ENCODE results near the gene APC.
"Not testable (repeated sequence)": the region's sequence is repeated elsewhere in the genome, so short reads cannot be mapped to it uniquely, and the experiment has no call there.

The APC gene

GRCh38 chr5:112860571-112860928 lies 122.9 kb downstream of the APC start:
- not testable (repeated sequence) for DNase-seq (ENCODE audit: low read depth)

DNA sequence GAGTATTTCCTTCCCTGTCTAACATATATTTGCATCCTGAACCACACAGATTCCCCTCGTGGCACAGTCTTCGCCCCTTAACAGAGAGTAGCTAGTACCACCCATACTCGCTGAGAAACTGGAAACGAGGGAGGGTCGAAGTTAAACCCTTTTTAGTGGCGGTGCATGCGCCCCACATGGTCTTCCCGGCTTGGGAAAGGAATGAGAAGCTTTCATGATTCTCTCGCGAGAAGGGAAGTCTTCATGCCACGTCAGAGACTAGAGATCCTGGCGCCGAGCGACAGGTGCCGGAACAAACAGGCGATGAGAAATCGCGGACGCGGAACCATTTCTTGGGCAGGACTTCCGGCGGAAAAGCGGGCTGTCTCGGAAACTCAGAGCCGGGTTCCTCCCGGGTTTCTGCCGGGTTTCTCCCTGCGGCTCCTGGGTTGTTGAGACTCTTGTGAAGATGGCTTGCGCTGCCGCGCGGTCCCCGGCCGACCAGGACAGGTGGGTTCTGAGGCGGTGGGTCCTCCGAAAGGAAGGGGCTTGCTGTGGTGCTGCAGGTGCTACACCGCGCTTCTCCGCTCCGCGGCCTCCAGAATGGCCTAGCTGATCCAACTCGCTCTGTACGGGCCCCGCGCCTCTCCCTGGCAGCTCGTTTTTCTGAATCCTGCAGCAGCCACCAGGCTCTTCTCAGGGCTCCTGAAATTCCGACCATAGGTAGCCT lies 123.4 kb downstream of the APC start, which contains the start of gene SRP19:
TSS of gene SRP19 (plus strand) at position 359 of the 709 bp plus-strand sequence. CDS start at position 449, 90 bp downstream.
- peak; percentile 84 for DNase-seq (ENCODE audit: low read depth)

GRCh38 chr5:112861638-112861985 lies 123.9 kb downstream of the APC start:
- DNase-seq (ENCODE audit: low read depth) = no peak

DNA sequence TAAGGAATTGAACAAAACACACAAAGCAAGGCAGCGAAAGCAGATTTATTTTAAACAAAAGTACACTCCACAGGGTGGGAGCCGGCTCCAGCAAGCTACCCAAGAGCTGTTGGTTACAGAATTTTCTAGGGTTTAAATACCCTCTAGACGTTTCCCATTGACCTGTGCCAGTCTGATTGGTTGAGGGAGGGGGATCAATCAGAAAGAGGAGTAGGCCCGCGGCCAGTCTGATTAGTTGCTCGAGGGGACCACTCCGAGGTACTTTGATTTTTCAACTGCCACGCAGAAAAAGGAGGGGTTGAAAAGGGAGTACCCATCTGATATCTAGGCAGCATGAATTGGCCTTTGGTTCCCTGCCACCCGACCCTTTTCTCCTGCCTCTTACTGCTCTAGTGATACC lies 124.4 kb downstream of the APC start:
- DNase-seq (ENCODE audit: low read depth) = no peak

GRCh38 chr5:112863549-112863948 lies 125.9 kb downstream of the APC start:
- DNase-seq (ENCODE audit: low read depth) = no peak

GRCh38 chr5:112865128-112865527 lies 127.4 kb downstream of the APC start:
- no peak for DNase-seq (ENCODE audit: low read depth)

DNA sequence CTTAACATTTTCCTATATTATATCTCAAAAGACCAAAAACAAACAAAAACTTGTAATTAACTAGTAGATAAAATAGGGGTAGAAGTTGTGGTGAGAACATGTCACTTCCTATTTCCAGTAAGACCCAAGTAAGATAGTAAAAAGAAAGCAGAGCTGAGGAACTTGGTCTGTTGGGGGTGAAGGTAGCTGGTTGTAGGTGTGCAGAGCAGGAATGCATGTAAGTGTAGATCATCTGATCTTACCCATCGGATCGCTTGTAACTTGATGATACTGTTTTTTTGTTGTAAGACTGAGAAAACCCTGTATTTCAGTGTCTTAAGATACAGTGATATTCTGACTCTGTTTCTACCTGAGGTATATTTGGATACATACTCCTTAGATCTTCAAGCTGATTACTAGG lies 129.1 kb downstream of the APC start:
- no peak for DNase-seq (ENCODE audit: low read depth)

- no peak for DNase-seq (ENCODE audit: low read depth)
Measured at GRCh38 chr5:112867411-112867810, 129.7 kb downstream of the APC start.

GRCh38 chr5:112869948-112870347 lies 132.3 kb downstream of the APC start:
- DNase-seq (ENCODE audit: low read depth) = no peak

- DNase-seq (ENCODE audit: low read depth) = no peak
Measured at GRCh38 chr5:112870966-112871365, 133.3 kb downstream of the APC start.

DNA sequence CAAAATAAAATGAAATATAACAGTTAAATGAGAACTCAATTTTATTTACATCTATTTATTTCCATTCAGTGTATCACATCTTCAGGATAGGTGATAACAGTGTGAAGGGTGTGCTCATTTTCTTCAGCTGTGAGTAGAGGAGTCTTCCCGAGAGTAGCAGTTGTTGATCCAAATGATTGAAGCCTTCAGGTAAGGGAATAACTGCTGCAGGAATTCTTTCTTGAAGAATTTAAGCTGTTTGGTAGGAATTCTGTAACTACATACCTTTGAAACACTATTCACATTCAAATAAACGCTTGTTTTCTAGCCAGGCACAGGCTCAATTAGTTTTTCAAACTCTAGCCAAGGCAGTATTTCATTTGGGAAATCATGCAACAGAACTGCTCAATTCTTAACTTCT lies 138.7 kb downstream of the APC start:
- no peak for DNase-seq (ENCODE audit: low read depth)

DNA sequence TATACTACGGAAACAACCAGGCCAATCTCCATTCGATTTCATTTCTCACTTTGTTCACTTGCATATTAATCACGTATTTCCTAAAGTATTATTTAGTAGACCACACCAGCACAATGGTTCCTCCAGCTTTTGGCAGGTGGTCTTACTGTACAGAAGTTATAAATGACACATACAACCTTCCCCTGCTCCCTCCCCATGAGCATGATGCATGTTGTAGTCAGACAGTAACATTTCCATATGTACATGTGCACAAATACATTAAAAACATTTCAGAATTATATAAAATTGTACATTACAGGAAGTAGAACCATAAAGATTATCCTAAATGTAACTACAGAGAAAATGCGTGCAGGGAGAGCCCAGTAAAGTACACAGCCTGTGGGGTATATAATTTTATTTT lies 140.4 kb downstream of the APC start:
- no peak for DNase-seq (ENCODE audit: low read depth)

DNA sequence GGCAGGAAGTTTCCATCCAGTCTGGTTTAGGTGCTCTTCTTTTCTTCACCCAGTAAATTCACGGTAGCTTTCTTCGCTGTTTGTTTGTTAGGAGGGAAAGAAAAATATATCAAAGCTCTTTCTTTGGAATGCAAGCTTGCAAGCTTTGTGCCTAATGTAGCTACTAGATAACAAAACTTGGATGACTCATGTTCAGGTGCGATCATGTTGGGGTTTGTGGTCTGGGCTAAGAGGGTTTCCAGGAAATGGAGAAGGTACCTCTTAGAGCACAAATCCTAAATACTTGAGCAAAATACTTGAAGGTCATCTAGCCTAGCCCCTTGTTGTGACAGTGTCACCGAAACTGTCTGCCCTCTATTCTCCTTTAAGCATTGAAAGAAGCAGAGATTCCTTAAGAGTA lies 141.1 kb downstream of the APC start:
- peak; percentile 41 for DNase-seq (ENCODE audit: low read depth)

GRCh38 chr5:112880219-112880964 lies 142.7 kb downstream of the APC start:
- DNase-seq (ENCODE audit: low read depth) = no peak

- no peak for DNase-seq (ENCODE audit: low read depth)
Measured at GRCh38 chr5:112883192-112883591, 145.5 kb downstream of the APC start.

DNA sequence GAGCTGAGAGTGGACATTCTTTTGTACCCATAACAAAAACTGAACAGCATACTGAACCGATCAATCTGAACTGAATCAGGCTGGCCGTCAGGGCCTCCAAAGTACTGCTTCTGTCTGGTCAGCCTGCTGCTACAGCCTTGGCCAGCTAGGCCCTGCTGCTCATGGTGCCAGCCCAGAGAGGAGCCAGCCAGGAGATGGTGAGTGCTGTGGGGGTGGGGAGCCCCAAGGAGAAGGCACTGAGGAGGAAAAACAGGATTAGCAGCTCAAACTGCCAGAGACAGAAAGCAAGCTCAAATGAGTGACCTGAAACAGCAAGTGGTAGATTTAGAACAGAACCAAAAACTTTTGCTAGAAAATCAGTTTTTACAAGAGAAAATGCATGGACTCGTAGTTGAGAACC lies 147.3 kb downstream of the APC start:
- DNase-seq (ENCODE audit: low read depth) = no peak

- DNase-seq (ENCODE audit: low read depth) = peak; percentile 4
Measured at GRCh38 chr5:112886975-112887374, 149.3 kb downstream of the APC start.

- DNase-seq (ENCODE audit: low read depth) = not testable (repeated sequence)
Measured at GRCh38 chr5:112892066-112892465, 154.4 kb downstream of the APC start.

GRCh38 chr5:112892776-112893175 lies 155.1 kb downstream of the APC start:
- DNase-seq (ENCODE audit: low read depth) = no peak

- DNase-seq (ENCODE audit: low read depth) = no peak
Measured at GRCh38 chr5:112895682-112896081, 158.0 kb downstream of the APC start.
